ENCODE results near the gene VPS16.

VPS16 gene

GRCh38 chr20:2820896-2821869, 19.4 kb upstream of the VPS16 start:
- POLR2A ChIA-PET = interaction anchor here (0.7 to 1.4 kb wide), 2 partner anchors 15 to 20 kb away, joined by 3 read pairs; partner anchors contain the start of genes PCED1A and VPS16
- Histone ChIP-seq H3K4me1 (ENCODE audit: control insufficient read depth, insufficient read depth, low read length) (peaks cover 9% of the 10 kb centered on the region), H3K4me3 (ENCODE audit: low read depth, low read length) (no peak overlapping the region), H3K9me3 (ENCODE audit: control insufficient read depth, insufficient read depth, low read depth, low read length) (no peaks in the 10 kb centered on the region), H3K27ac (ENCODE audit: extremely low read depth, low read depth, low read length) (no peak overlapping the region), H3K36me3 (ENCODE audit: control insufficient read depth in 2 of 2, insufficient read depth in 1 of 2, low read length in 2 of 2) (no peaks in the 10 kb centered on the region)
- no peak for TF ChIP-seq MEIS1 (CRISPR knock-in tag; IDR thresholded peaks at IDR 0.05; ENCODE audit: borderline replicate concordance)
- TF ChIP-seq ZNF596 (tag by site-specific recombination; IDR thresholded peaks at IDR 0.05) = no peak
- TF ChIP-seq, protein P1, sequence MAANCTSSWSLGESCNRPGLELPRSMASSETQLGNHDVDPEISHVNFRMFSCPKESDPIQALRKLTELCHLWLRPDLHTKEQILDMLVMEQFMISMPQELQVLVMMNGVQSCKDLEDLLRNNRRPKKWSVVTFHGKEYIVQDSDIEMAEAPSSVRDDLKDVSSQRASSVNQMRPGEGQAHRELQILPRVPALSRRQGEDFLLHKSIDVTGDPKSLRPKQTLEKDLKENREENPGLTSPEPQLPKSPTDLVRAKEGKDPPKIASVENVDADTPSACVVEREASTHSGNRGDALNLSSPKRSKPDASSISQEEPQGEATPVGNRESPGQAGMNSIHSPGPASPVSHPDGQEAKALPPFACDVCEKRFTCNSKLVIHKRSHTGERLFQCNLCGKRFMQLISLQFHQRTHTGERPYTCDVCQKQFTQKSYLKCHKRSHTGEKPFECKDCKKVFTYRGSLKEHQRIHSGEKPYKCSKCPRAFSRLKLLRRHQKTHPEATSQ (tag by site-specific recombination; IDR thresholded peaks at IDR 0.05) = no peak
- peak; percentile 72 for TF ChIP-seq ZNF341 (tag by site-specific recombination; IDR thresholded peaks at IDR 0.05; ENCODE audit: low read depth)
- no peak for TF ChIP-seq ZNF677 (tag by site-specific recombination; IDR thresholded peaks at IDR 0.05)
- CTCF ChIA-PET = interaction anchor here (0.6 to 1.5 kb wide), 3 partner anchors 41 to 1319 kb away, joined by 3 to 4 read pairs (median 4); no protein-coding TSS in a partner anchor

DNA sequence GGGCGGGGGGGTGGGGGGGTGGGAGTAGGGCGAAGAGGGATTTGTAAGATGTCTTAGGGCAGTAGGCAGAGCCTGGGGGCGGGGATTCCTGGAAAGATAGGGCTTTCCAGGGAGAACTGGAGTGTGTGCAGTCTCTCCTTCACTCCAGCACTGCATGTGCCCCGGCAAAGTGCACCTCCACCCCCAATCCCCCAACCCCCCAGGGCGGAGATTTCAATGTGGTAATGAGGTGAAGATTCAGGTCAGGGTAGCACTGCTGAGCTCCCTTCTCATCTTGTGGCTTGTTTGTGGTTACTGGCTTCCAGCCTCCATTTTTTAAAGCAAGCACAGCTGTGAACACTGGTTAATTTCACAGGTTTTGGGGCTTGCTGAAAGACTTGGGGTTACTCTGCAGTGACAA, 18.5 kb upstream of the VPS16 start:
- POLR2A ChIA-PET = interaction anchor here (0.7 to 1.4 kb wide), 2 partner anchors 14 to 19 kb away, joined by 3 read pairs; partner anchors contain the start of genes PCED1A and VPS16
- H3K4me1 ChIP-seq (ENCODE audit: control insufficient read depth, insufficient read depth, low read length) = peaks cover 9% of the 10 kb centered on the region
- no peaks in the 10 kb centered on the region for H3K9me3 ChIP-seq (ENCODE audit: control insufficient read depth, insufficient read depth, low read depth, low read length)
- no peak overlapping the region for H3K27ac ChIP-seq (ENCODE audit: extremely low read depth, low read depth, low read length)
- no peaks in the 10 kb centered on the region for H3K36me3 ChIP-seq (ENCODE audit: control insufficient read depth in 2 of 2, insufficient read depth in 1 of 2, low read length in 2 of 2)
- CTCF ChIA-PET = interaction anchor here (0.6 to 1.5 kb wide), 3 partner anchors 42 to 1318 kb away, joined by 3 to 4 read pairs (median 4); no protein-coding TSS in a partner anchor
- H3K4me3 ChIP-seq (ENCODE audit: low read depth, low read length) = no peak overlapping the region
- no peak for TF ChIP-seq ZBTB48 (tag by site-specific recombination; IDR thresholded peaks at IDR 0.05)
- peak; percentile 81 for TF ChIP-seq GLIS1 (tag by site-specific recombination; IDR thresholded peaks at IDR 0.05)
- TF ChIP-seq ZFHX2 (tag by site-specific recombination; conservative IDR thresholded peaks at IDR 0.05) = peak; percentile 32

DNA sequence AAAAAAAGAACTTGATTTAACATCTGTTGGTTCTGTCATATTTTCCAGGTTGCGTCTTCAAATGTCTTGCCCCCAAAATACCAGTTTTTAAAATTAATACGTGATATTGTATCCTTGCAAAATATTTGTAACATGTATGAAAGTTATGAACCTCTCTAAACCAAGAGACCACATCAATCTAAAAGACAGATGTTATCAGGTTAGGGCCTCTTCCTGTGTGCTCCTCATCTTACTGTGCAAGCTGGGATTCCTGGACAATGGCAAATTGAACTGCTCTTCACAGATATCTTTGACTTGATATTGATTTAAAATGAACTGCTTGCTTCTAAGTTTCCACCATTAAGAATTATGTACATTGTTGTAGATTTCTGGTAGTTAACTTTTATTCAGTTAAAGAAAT, 14.8 kb upstream of the VPS16 start:
- ChIA-PET CTCF (no interaction called here), POLR2A (no interaction called here)
- TF ChIP-seq PRDM2 (tag by site-specific recombination; IDR thresholded peaks at IDR 0.05; ENCODE audit: borderline replicate concordance) (no peak), ZFP3 (tag by site-specific recombination; IDR thresholded peaks at IDR 0.05; ENCODE audit: low read depth) (no peak), ZBTB1 (tag by site-specific recombination; IDR thresholded peaks at IDR 0.05) (no peak), ZFP69B (tag by site-specific recombination; IDR thresholded peaks at IDR 0.05) (no peak), ZNF184 (tag by site-specific recombination; IDR thresholded peaks at IDR 0.05) (no peak), ZNF350 (tag by site-specific recombination; IDR thresholded peaks at IDR 0.05) (no peak), ZNF629 (tag by site-specific recombination; IDR thresholded peaks at IDR 0.05) (no peak), ZNF292 (tag by site-specific recombination; IDR thresholded peaks at IDR 0.05; ENCODE audit: borderline replicate concordance, low read depth) (no peak), ZNF449 (tag by site-specific recombination; IDR thresholded peaks at IDR 0.05) (no peak), ZNF24 (tag by site-specific recombination; IDR thresholded peaks at IDR 0.05) (no peak), ZBTB17 (tag by site-specific recombination; IDR thresholded peaks at IDR 0.05) (no peak)
- TF ChIP-seq, protein P2, sequence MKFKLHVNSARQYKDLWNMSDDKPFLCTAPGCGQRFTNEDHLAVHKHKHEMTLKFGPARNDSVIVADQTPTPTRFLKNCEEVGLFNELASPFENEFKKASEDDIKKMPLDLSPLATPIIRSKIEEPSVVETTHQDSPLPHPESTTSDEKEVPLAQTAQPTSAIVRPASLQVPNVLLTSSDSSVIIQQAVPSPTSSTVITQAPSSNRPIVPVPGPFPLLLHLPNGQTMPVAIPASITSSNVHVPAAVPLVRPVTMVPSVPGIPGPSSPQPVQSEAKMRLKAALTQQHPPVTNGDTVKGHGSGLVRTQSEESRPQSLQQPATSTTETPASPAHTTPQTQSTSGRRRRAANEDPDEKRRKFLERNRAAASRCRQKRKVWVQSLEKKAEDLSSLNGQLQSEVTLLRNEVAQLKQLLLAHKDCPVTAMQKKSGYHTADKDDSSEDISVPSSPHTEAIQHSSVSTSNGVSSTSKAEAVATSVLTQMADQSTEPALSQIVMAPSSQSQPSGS (tag by site-specific recombination; IDR thresholded peaks at IDR 0.05; ENCODE audit: low read depth) = no peak

More for the DNA sequence above, 14.8 kb upstream of the VPS16 start:
- H3K9me3 ChIP-seq (ENCODE audit: control insufficient read depth, insufficient read depth, low read depth, low read length) = no peaks in the 10 kb centered on the region
- H3K36me3 ChIP-seq (ENCODE audit: control insufficient read depth in 2 of 2, insufficient read depth in 1 of 2, low read length in 2 of 2) = no peaks in the 10 kb centered on the region
- no peak overlapping the region for H3K4me3 ChIP-seq (ENCODE audit: low read depth, low read length)
- no peak overlapping the region for H3K27ac ChIP-seq (ENCODE audit: extremely low read depth, low read depth, low read length)
- no peaks in the 10 kb centered on the region for H3K4me1 ChIP-seq (ENCODE audit: control insufficient read depth, insufficient read depth, low read length)
